ENCODE data around the gene PRIMA1. TPM values are rescaled to one million over a fixed set of nuclear protein-coding genes. Genes with fewer than 3 reads are reported as not detected.

Gene PRIMA1
- total and polyA plus RNA-seq, 9 of the 15 experiments (the other 6 are each of a cell fraction or from before 2014, with no cell fraction given): not detected

- no peak for TF ChIP-seq ARID4B (CRISPR knock-in tag; IDR thresholded peaks at IDR 0.05)
- no peak for TF ChIP-seq ZNF41 (CRISPR knock-in tag; conservative IDR thresholded peaks at IDR 0.05)
- no peak for TF ChIP-seq CREB3 (tag; conservative IDR thresholded peaks at IDR 0.05; ENCODE audit: low read depth)
- no peak for TF ChIP-seq ZBTB49 (CRISPR knock-in tag; IDR thresholded peaks at IDR 0.05; ENCODE audit: borderline replicate concordance)
- TF ChIP-seq DIDO1 (tag; IDR thresholded peaks at IDR 0.05; ENCODE audit: low read depth): no peak
- TF ChIP-seq ZBTB1 (CRISPR knock-in tag; IDR thresholded peaks at IDR 0.05; ENCODE audit: borderline replicate concordance, low read depth): no peak
- no peak for TF ChIP-seq HNRNPLL (IDR thresholded peaks at IDR 0.05; ENCODE audit: low read depth, low read length, poor library complexity, severe bottlenecking)
- no peak for TF ChIP-seq BRF1 (IDR thresholded peaks at IDR 0.05; ENCODE audit: borderline replicate concordance, extremely low read depth, insufficient read length)
- no peak for TF ChIP-seq VEZF1 (CRISPR knock-in tag; IDR thresholded peaks at IDR 0.05)
These were observed 35.8 kb upstream of the PRIMA1 start (continued) for GRCh38 chr14:93824076-93824475.
